GM10266 (cell line): ENCODE results near the gene DCUN1D2.

ENCODE experiments used
- DNase-seq: peaks from one replicate; pipeline ENCODE4 v3.0.0; 2012; ENCODE audit errors: extremely low spot score
- TF ChIP-seq, protein P1 (sequence below): IDR thresholded peaks from 2 replicates; pipeline ENCODE4 v1.5.1; 2012; ENCODE audit warnings: mild to moderate bottlenecking, low read depth; ENCODE audit not compliant: control insufficient read depth, insufficient read depth; ENCODE audit errors: missing control alignments

The DCUN1D2 gene

GRCh38 chr13:113433391-113433916 lies 57.1 kb downstream of the DCUN1D2 start:
- TF ChIP-seq, protein P1, sequence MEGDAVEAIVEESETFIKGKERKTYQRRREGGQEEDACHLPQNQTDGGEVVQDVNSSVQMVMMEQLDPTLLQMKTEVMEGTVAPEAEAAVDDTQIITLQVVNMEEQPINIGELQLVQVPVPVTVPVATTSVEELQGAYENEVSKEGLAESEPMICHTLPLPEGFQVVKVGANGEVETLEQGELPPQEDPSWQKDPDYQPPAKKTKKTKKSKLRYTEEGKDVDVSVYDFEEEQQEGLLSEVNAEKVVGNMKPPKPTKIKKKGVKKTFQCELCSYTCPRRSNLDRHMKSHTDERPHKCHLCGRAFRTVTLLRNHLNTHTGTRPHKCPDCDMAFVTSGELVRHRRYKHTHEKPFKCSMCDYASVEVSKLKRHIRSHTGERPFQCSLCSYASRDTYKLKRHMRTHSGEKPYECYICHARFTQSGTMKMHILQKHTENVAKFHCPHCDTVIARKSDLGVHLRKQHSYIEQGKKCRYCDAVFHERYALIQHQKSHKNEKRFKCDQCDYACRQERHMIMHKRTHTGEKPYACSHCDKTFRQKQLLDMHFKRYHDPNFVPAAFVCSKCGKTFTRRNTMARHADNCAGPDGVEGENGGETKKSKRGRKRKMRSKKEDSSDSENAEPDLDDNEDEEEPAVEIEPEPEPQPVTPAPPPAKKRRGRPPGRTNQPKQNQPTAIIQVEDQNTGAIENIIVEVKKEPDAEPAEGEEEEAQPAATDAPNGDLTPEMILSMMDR = no peak
- DNase-seq = no peak

DNA sequence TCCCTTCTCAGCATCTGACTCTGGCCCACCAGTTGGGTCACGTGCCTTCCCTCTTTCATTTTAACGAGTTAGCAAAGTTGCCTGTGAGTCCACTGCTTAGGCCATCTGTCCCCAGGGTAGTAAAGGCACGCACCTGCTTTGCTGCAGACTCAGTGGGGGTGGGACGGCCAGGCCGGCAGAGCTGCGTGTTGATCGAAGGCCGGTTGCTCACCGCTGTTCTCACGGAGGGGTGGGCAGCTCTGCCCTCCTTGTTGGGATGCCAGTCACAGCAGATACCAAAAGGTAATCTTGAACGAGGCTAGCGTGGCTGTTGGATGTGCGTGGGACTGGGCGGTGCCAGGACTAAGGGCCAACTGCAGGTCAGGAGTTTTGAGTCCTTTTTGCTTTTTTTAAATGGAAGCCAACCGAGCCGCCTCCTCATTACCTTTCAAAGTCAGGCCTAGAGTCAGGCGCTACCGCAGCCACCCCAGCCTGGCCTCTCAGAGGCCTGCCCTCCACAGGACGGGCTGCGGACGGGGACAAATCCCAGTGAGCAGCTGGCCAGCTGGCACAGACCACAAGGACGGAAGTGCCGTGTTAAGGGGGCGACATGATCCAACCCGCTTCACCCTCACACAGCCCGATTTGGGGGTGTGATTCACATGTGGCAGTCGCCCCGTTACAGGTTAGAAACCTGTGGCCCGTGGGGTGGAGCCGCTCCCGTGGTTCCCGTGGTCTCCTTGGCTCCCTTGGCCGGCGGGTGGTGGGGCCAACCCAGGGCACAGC lies 57.8 kb downstream of the DCUN1D2 start:
- TF ChIP-seq, protein P1 = no peak
- no peak for DNase-seq

GRCh38 chr13:113431171-113431570 lies 59.3 kb downstream of the DCUN1D2 start:
- no peak for DNase-seq
- TF ChIP-seq, protein P1 = no peak

GRCh38 chr13:113430378-113431110 lies 60.0 kb downstream of the DCUN1D2 start:
- TF ChIP-seq, protein P1 = no peak

GRCh38 chr13:113429608-113429985 lies 60.9 kb downstream of the DCUN1D2 start:
- TF ChIP-seq, protein P1 = no peak
- no peak for DNase-seq

More at GRCh38 chr13:113430378-113431110, 60.0 kb downstream of the DCUN1D2 start:
- DNase-seq = no peak

DNA sequence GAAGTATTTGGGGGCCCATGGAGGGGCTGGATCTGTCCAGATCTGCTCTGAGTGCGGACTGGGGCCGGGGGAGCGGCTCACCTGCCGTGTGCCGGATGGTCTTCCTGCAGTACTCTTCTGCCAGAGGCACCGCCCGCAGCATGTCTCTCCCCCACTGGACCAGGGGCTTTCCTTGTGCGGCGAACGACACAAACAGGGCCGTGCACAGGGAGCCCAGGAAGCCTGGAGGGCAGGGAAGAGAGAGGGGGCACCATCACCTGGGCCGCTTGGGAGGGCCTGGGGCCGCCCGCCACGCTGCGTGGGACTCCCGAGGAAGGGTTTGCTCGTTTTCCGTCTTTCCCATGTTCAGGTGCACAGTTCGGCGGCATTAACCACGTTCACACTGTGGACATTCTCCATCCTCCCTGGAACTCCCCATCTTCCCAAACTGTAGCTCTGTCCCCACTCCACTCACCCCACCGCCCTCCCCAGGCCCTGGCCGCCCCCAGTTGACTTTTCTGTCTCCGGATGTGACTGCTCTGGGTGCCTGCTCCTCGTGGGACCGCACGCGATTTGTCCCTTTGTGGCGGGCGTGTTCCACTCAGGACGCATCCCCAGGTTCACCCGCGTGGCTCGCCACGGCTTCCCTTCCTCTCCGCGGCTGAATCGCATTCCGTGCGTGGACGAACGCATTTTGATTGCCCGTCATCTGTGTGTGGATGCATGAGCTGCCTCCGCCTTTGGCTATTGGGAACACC lies 61.5 kb downstream of the DCUN1D2 start:
- no peak for DNase-seq
- TF ChIP-seq, protein P1 = no peak
